ES-I3 (cell line): ENCODE results near the gene MINDY4B.

Experiments
- H3K36me3 ChIP-seq: 2 replicates; pipeline ENCODE4 v1.6.1; 2013; ENCODE audit warnings: mild to moderate bottlenecking, low read length, control low read depth, moderate library complexity; ENCODE audit not compliant: insufficient read depth
- H3K4me1 ChIP-seq: 2 replicates; pipeline ENCODE4 v1.6.1; 2013; ENCODE audit warnings: mild to moderate bottlenecking, control low read depth, low read length; ENCODE audit not compliant: insufficient read depth
- H3K9ac ChIP-seq: 2 replicates; pipeline ENCODE4 v1.6.1; 2013; ENCODE audit warnings: low read depth, mild to moderate bottlenecking, low read length, moderate library complexity
- H3K9me3 ChIP-seq: 2 replicates; pipeline ENCODE4 v1.6.1; 2013; ENCODE audit warnings: mild to moderate bottlenecking, low read length, moderate library complexity; ENCODE audit not compliant: control insufficient read depth, insufficient read depth

MINDY4B gene

DNA sequence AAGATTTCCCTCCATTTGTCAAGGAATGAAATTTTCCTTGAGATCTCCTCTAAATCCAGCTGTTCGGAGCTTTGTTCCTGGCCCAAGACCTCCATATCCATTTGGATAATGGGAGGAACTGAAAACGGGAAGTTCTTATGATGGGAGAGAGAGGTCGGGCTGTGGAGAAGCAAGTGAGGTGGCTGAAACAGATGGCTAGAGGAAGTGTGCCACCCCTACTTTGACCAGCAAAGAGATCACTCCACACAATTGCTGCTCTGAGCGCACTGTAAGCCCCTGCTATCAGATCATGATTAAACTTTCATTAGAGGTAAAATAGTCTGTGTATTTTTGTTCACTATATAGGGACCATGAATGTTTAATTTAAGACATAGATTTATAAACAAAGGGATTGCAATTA, at the start of gene MINDY4B:
MINDY4B (minus strand) TSS at position 101 of the 400 bp plus-strand sequence; CDS start at position 101, 0 bp downstream.
- Histone ChIP-seq H3K9ac (no peak within 1 kb of the TSS), H3K4me1 (no peaks in the 10 kb centered on the region), H3K9me3 (no peaks in the 10 kb centered on the region), H3K36me3 (no peaks in the 10 kb centered on the region)

DNA sequence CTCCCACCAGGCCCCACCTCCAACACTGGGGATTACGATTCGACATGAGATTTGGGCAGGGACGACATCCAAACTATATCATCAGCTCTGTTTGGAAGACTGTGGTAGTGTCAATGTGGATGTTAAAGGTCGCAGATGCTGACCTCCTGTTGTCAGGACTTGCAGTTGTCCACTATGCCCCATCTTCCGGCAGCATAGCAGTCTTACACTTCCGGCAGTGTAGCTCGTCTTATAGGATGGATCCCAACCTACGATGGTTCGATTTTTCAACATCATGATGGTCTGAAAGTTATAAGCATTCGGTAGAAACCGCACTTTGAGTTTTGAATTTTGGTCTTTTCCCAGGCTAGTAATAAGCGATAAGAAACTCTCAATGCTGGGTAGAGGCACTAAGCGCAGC, 46.7 kb upstream of the MINDY4B start:
- H3K9me3 ChIP-seq, result no peaks in the 10 kb centered on the region
- H3K4me1 ChIP-seq, result no peaks in the 10 kb centered on the region
- no peaks in the 10 kb centered on the region for H3K36me3 ChIP-seq
- no peak overlapping the region for H3K9ac ChIP-seq

DNA sequence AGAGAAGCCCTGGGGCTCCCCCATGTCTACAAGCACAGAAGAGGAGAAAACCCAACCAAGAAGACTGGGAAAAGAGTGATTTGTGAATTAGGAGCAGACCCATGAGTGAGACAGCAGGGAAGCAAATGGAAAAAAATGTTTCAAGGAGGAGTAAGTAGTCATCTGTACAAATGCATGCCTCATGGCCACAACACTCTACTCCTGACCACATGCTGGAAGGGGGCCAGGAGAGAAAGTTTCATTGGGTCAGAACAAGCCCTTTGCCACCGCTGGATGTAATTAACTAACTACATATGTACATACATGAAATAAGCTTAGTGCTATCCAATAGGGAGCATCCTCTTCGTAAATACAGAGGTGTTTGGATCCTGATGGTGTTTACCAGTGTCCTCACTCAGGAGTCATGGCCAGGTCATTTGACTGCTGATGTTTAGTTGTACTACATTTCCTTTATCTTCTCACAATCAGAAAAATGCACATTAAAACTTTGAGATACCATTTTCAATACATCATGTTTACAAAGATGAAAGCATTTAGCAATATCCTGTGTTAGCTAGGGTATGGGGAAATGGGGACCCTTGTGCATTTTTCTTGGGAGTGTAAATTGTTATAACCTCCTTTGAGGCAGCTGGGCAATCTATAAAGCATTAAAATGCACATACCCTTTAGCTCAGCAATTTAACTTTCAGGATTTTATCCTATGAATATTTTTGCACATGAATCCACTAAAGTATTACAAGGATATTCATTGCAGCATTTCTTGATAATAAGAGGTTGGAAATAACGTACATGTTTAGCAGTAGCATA, 40.2 kb upstream of the MINDY4B start:
- Histone ChIP-seq H3K4me1 (no peaks in the 10 kb centered on the region), H3K9ac (no peak overlapping the region)

DNA sequence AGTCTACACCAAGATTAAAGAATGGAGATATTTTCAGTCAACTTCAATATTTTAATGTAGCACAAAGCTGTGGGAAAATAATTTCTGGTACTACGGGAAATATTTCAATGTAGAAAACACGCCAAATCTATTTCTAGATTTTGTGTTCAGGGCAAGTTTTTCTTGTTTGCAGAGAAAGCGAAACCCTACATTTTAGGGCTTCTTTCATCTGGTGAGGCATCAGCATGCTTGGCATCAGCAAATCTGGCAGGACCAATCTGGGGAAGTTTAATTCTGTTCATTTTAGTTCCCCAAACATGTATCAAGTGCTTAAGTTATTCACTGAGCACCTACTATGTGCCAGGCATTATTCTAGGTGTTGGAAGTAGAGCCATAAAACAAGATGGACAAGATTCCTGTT, 37.0 kb upstream of the MINDY4B start:
- H3K9ac ChIP-seq, result no peak overlapping the region
- no peaks in the 10 kb centered on the region for H3K36me3 ChIP-seq
- H3K4me1 ChIP-seq, result 0 out of 2 replicates have a peak, but pooled peaks cover 3% of the 10 kb centered on the region

More for the DNA sequence above, 40.2 kb upstream of the MINDY4B start:
- Histone ChIP-seq H3K36me3 (no peaks in the 10 kb centered on the region), H3K9me3 (no peaks in the 10 kb centered on the region)

DNA sequence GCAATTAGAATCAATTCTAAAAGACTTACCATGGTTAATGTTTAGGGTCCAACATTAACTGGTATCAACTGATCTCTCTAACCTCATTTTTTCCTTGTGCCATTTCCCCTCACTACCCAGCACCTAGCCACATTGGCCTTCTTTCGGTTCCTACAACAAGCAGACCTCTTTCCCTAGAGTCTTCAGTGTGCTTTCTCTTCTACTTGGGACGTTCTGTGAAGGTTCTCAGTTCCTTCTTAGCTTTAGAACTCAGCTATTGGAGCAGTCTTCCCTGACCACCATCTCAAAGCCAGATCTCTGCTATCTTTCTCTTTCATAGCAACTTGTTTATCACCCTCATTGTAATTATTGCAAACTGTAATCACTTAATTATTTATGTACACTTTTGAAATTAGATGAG, 31.5 kb upstream of the MINDY4B start:
- Histone ChIP-seq H3K9ac (no peak overlapping the region), H3K9me3 (no peaks in the 10 kb centered on the region), H3K4me1 (0 out of 2 replicates have a peak, but pooled peaks cover 3% of the 10 kb centered on the region), H3K36me3 (no peaks in the 10 kb centered on the region)

More for the DNA sequence above, 37.0 kb upstream of the MINDY4B start:
- H3K9me3 ChIP-seq, result no peaks in the 10 kb centered on the region

DNA sequence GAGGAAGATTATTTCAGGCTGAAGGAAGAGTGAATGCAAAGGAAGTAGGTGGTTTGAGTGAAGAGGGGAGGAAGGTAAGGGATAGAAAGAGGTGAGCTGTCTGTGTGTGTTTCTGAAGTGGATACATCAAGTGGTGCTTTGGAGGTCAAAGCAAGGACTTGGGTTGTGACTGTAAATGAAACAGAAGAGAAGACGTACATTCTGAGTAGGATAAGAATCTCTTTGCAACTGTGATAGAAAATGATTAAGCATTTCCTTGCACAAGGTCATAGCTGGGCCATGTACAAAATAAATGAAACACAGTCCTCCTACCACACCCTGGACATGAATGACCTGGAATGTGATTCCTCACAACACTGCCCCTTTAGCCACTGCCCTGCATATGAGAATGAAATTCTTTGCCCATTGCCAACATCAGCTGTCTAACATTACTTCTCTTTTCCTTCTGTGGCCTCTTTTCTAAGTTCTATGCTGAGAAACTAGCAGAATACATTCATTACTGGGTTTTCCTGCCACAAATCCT, 28.3 kb upstream of the MINDY4B start:
- H3K9ac ChIP-seq, result no peak overlapping the region
- no peaks in the 10 kb centered on the region for H3K36me3 ChIP-seq
- no peaks in the 10 kb centered on the region for H3K9me3 ChIP-seq
- no peaks in the 10 kb centered on the region for H3K4me1 ChIP-seq

DNA sequence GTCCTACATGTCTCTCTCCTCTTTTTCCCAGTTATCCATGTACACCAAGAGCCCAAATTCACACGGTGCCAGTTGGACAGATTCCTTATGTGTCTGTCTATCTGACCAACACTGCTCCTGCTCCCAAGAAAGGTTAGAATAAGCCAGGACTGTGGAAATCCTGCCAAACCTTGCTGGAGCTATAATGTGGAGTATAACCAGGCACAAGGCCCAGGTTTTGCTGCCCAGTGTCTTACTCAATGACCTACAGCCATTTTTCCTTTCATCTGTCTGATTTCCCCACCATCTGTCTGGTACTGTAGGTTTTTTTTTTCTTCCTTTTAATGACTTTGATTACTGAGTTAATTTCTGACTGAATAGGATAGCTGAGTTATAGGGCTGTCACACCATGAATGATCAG, 26.5 kb upstream of the MINDY4B start:
- no peaks in the 10 kb centered on the region for H3K4me1 ChIP-seq
- H3K9ac ChIP-seq, result no peak overlapping the region
- H3K9me3 ChIP-seq, result no peaks in the 10 kb centered on the region
- no peaks in the 10 kb centered on the region for H3K36me3 ChIP-seq

DNA sequence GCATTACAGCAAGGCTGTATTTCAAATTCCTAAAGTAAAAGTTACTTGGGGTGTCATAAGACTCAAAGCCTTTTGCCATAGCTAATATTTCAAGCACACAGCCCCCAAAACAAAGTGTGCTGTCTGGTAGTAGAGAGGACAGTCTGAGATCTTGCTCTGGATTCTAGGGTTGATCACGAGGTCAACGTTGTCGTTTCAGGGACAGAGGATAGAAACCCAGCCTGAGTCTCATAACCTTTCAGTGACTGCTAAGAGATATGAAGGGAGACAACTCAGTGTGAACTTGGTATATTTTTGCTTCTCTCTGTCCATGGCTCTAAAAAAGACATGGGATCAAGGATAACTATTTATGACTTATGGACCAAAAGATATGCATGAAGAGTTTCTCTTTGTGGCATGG, 25.6 kb upstream of the MINDY4B start:
- Histone ChIP-seq H3K9ac (no peak overlapping the region), H3K4me1 (no peaks in the 10 kb centered on the region), H3K9me3 (no peaks in the 10 kb centered on the region), H3K36me3 (no peaks in the 10 kb centered on the region)

DNA sequence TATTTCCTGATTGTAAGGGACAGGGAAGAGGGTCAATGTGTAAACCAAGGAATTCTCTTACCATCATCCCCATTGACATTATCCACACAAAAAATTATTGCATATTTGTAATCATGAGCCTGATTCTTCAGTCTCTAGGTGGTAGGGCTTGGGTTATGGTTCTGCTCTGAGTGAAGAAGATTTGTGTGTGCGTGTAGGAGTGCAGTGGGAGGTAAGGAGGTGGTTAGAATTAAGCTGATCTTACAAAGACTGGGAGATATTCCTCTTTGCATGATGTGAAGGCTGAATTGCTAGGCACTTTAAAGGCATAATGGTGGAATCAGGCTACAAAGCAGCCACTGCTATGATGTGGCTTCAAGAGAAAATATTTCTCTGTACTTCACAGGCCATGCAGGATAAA, 23.0 kb upstream of the MINDY4B start:
- Histone ChIP-seq H3K9me3 (no peaks in the 10 kb centered on the region), H3K36me3 (no peaks in the 10 kb centered on the region), H3K4me1 (peaks cover 5% of the 10 kb centered on the region; the same call in 1 of the 2 replicates), H3K9ac (no peak overlapping the region)

DNA sequence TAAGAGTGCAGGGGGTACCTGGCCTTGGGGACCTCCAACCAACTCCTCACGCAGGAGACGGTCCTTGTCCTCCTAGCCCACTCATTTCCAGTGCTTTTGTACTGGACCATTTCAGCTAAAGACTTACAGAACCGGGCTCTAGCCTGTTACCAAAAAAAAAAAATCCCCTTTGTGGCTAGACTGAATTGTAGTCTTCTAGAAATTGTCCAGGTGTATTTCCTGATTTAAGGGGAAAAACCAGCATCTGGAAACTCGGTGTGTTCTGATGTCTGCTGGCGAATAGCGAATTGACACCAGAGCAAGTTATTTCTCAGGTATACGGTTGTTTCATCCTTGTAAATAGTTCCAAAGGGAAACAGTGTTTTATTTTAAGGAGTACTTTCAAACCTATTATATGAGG, 21.1 kb upstream of the MINDY4B start:
- Histone ChIP-seq H3K9ac (no peak overlapping the region), H3K36me3 (no peaks in the 10 kb centered on the region), H3K9me3 (no peaks in the 10 kb centered on the region), H3K4me1 (peaks cover 17% of the 10 kb centered on the region)

DNA sequence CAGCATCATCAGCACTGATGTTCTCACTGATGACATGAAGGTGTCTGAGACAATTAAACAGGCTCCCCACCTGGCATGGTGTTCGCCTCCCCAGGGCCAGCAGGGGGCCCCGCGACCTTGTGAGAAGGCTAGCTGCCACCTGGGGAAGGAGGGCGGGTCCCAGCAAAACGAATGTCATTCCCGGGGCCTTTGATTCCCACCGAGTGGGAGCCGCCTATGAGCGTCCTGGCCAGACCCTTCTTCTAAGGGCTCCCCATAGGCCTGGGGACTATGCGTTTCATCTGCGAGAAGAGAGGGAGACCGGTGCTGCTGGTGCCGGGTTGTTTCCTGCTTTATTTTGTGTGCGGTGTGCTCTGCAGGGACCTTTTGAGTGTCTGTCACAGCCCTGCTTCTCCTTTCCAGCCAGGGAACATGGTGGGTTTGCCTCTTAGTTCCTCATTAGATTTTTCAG, 20.5 kb upstream of the MINDY4B start:
- Histone ChIP-seq H3K9me3 (no peaks in the 10 kb centered on the region), H3K9ac (peak overlapping the region; percentile 2; the same call in 1 of the 2 replicates), H3K4me1 (peaks cover 19% of the 10 kb centered on the region), H3K36me3 (no peaks in the 10 kb centered on the region)

DNA sequence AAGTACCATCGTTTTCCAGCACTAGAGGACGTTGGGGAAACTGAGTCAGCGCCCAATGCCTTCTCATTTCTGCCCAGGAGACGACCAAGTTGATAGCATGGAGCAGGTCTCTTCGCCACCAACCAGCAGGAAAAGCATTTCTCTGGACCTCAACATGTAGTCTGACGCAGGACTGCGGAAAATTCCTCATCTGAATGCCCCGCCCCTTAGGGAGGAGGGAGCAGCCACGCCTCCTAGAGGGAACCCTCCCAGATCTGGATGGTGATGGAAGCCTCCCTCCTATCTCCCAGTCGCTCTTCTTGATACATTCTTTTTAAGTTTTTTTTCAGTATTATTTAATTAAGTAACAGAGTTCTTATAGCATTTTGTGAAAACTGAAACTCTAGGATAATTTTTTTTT, 17.4 kb upstream of the MINDY4B start:
- Histone ChIP-seq H3K36me3 (no peaks in the 10 kb centered on the region), H3K9ac (no peak overlapping the region; the same call in 1 of the 2 replicates), H3K9me3 (no peaks in the 10 kb centered on the region), H3K4me1 (peaks cover 31% of the 10 kb centered on the region)

DNA sequence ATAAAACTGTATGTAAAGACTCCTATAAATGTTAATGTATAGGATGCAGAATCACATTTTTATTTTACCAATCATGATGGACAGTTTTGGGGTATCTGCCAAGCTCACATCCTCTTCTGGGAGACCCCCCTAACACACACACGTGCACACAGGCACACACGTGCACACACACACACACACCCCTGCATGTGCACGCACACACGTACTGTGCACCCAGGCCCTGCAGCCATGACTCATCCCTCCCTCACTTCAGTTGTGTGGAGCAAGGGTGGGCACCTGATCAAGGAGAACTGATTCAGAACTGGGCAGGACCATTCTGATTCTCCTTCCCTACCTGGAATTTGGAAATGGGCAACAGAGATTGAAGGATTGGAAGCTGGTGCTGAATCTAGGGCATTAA, 16.0 kb upstream of the MINDY4B start:
- no peaks in the 10 kb centered on the region for H3K36me3 ChIP-seq
- H3K9ac ChIP-seq, result no peak overlapping the region

DNA sequence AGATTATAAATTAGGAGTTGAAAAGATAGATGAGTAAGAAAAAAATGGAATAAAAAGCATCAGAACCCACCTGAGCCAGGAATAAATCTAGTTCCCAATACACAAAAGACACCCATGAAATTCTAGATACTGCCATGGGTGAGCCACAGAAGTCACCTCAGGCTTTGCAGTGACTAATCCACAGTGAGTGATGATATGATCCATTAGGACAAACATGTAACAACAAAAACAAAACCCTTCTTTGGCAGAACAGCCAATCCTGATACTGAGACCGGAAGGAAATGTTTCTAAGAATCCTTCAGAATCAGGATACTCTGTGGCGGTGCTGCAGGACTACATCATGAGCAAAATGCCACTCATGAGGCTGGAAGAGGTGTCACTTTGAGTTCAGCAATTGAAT, 15.0 kb upstream of the MINDY4B start:
- H3K9me3 ChIP-seq, result no peaks in the 10 kb centered on the region
- peaks cover 31% of the 10 kb centered on the region for H3K4me1 ChIP-seq
- no peaks in the 10 kb centered on the region for H3K36me3 ChIP-seq
- H3K9ac ChIP-seq, result no peak overlapping the region

More for the DNA sequence above, 16.0 kb upstream of the MINDY4B start:
- Histone ChIP-seq H3K9me3 (no peaks in the 10 kb centered on the region), H3K4me1 (peaks cover 35% of the 10 kb centered on the region)

DNA sequence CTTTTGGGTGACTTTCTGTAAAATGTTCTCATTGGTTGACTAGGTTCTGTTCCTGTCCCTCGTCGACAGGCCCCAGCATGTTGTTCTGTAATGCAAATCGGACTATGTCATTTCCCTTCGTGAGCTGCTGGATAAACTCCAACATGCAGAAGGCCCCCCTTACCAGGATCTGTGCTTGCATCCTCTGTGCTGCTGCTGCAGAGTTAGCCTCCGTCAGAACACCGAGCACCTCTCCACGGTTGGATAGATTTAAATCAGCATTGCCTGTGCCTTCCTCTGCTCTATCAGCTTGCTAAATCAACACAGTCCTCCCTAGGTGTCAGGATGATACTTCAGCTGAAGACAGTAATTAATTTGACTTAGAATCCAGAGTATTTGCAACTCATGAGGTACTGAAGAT, 12.7 kb upstream of the MINDY4B start:
- H3K4me1 ChIP-seq, result peaks cover 30% of the 10 kb centered on the region
- H3K9ac ChIP-seq, result no peak overlapping the region
- no peaks in the 10 kb centered on the region for H3K36me3 ChIP-seq
- H3K9me3 ChIP-seq, result no peaks in the 10 kb centered on the region
